ENCODE data around the gene CLIC4.
A peak's percentile ranks its signal among the peaks of the same experiment; 100 is the strongest.

The CLIC4 gene

GRCh38 chr1:24830680-24831272 lies 85.5 kb downstream of the CLIC4 start:
- Histone ChIP-seq H3K27ac (no peak overlapping the region), H3K36me3 (replicated peaks) (peaks cover 9% of the 10 kb centered on the region), H3K4me3 (ENCODE audit: low read depth, low read length) (no peak overlapping the region), H3K27me3 (replicated peaks) (no peaks in the 10 kb centered on the region)
- peak; percentile 53 for TF ChIP-seq CTCF (IDR thresholded peaks at IDR 0.05; ENCODE audit: low read depth, low read length, missing control alignments)
- in situ Hi-C loops (cut with HindIII; ENCODE audit: low pct_ligation_motif_present, low sequenced_read_pairs), result loop anchor here (25.0 kb wide), 1 partner anchor 168 kb away; no protein-coding TSS in a partner anchor
- no peak for DNase-seq

- no peak overlapping the region for H3K27ac ChIP-seq
- no peak for DNase-seq
- peaks cover 34% of the 10 kb centered on the region for H3K36me3 ChIP-seq (replicated peaks)
These were observed 96.3 kb downstream of the CLIC4 start for GRCh38 chr1:24841593-24841992.

DNA sequence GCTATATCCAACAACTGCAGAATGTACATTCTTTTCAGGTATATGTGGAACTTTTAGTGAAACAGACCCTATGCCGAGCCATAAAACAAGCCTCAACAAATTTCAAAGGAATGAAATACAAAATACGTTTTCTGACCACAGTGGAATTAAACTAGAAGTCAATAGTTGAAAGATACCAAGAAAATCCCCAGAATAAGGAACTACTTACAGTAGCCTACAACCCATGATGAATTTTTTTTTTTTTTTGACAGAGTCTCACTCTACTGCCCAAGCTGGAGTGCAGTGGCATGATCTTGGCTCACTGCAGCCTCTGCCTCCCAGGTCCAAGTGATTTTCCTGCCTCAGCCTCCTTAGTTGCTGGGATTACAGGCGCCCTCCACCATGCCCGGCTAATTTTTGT lies 101.4 kb downstream of the CLIC4 start:
- no peak for DNase-seq
- TF ChIP-seq CTCF (IDR thresholded peaks at IDR 0.05; ENCODE audit: low read depth, low read length, missing control alignments), result no peak
- in situ Hi-C loops (cut with HindIII; ENCODE audit: low pct_ligation_motif_present, low sequenced_read_pairs), result loop anchor here (25.0 kb wide), 1 partner anchor 184 kb away; no protein-coding TSS in a partner anchor
- H3K36me3 ChIP-seq (replicated peaks), result peaks cover 14% of the 10 kb centered on the region
- no peaks in the 10 kb centered on the region for H3K27me3 ChIP-seq (replicated peaks)
- H3K27ac ChIP-seq, result no peak overlapping the region
- no peak overlapping the region for H3K4me3 ChIP-seq (ENCODE audit: low read depth, low read length)

More at GRCh38 chr1:24841593-24841992, 96.3 kb downstream of the CLIC4 start:
- in situ Hi-C loops (cut with HindIII; ENCODE audit: low pct_ligation_motif_present, low sequenced_read_pairs), result loop anchor here (25.0 kb wide), 1 partner anchor 179 kb away; no protein-coding TSS in a partner anchor
- TF ChIP-seq CTCF (IDR thresholded peaks at IDR 0.05; ENCODE audit: low read depth, low read length, missing control alignments), result no peak
- H3K4me3 ChIP-seq (ENCODE audit: low read depth, low read length), result no peak overlapping the region
- H3K27me3 ChIP-seq (replicated peaks), result no peaks in the 10 kb centered on the region

- Histone ChIP-seq H3K27me3 (replicated peaks) (no peaks in the 10 kb centered on the region), H3K27ac (no peak overlapping the region), H3K4me3 (ENCODE audit: low read depth, low read length) (peak overlapping the region; percentile 53), H3K36me3 (replicated peaks) (peaks cover 9% of the 10 kb centered on the region)
- DNase-seq, result peak; percentile 82
- TF ChIP-seq CTCF (IDR thresholded peaks at IDR 0.05; ENCODE audit: low read depth, low read length, missing control alignments), result peak; percentile 96
- in situ Hi-C loops (cut with HindIII; ENCODE audit: low pct_ligation_motif_present, low sequenced_read_pairs), result loop anchor here (25.0 kb wide), 1 partner anchor 186 kb away; no protein-coding TSS in a partner anchor
These were observed 103.0 kb downstream of the CLIC4 start for GRCh38 chr1:24847995-24848881.

- no peak for DNase-seq
- no peak overlapping the region for H3K4me3 ChIP-seq (ENCODE audit: low read depth, low read length)
- no peaks in the 10 kb centered on the region for H3K27me3 ChIP-seq (replicated peaks)
- TF ChIP-seq CTCF (IDR thresholded peaks at IDR 0.05; ENCODE audit: low read depth, low read length, missing control alignments), result peak; percentile 40
- in situ Hi-C loops (cut with HindIII; ENCODE audit: low pct_ligation_motif_present, low sequenced_read_pairs), result loop anchor here (25.0 kb wide), 1 partner anchor 187 kb away; no protein-coding TSS in a partner anchor
- no peak overlapping the region for H3K27ac ChIP-seq
- H3K36me3 ChIP-seq (replicated peaks), result peaks cover 4% of the 10 kb centered on the region
These were observed 104.5 kb downstream of the CLIC4 start for GRCh38 chr1:24849672-24850295.

All from brain microvascular endothelial cell (primary cell).